NT2/D1 (cell line): ENCODE results near the gene PLEKHA7.

Source experiments
- SUZ12 ChIP-seq: IDR thresholded peaks from 2 replicates; pipeline ENCODE4 v1.6.1; 2011; ENCODE audit not compliant: insufficient read length, insufficient read depth; ENCODE audit errors: extremely low read depth
- YY1 ChIP-seq: IDR thresholded peaks from 2 replicates; pipeline ENCODE4 v1.6.1; 2011; ENCODE audit not compliant: insufficient read length, insufficient read depth
- ZNF274 ChIP-seq: IDR thresholded peaks from 2 replicates; pipeline ENCODE4 v1.6.1; 2011; ENCODE audit warnings: mild to moderate bottlenecking, low read depth, low read length

DNA sequence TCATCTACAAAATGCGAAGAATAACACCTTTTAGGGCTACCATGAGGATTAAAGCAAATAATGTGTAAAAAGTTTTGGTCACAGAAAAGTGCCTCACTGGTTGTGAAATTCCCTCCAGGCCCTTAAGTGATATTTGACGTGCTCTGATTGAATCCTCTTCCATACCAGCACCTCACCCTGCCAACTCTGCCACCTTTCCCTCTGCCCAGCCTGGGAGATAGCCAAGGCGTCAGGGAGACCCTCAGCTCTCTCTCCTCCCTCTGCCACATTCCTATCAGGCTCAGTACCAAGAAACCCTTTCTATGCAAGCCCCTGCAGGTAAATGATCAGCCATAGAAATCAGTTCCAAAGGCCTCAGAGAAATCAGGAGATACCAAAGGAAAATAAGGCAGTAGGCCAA lies 21.4 kb downstream of the PLEKHA7 start:
- TF ChIP-seq YY1 (no peak), ZNF274 (no peak), SUZ12 (no peak)
